OCI-LY7 (cell line): ENCODE data around the gene BMPR1B. TPM values are rescaled to one million over a fixed set of nuclear protein-coding genes. Genes with fewer than 3 reads are reported as not detected.

Experiments used
- BruUV-seq: library from RNA; stranded (reverse); fragments of 400-500 nt; replicated peaks from 2 replicates; lab custom pipeline; 2021; lab: Mats Ljungman, UMichigan
- CTCF ChIA-PET: fragments of 300-600 bp; sonication (Branson Sonifier 250); formaldehyde crosslinking; loops from one replicate; lab custom pipeline; 2022; ENCODE audit warnings: antibody characterized with exemption; ENCODE audit not compliant: unreplicated experiment; lab: Charles Lee
- POLR2A ChIA-PET: fragments of 300-600 bp; sonication (Branson Sonifier 250); formaldehyde crosslinking; loops from one replicate; lab custom pipeline; 2022; ENCODE audit warnings: antibody characterized with exemption; lab: Charles Lee
- DNase-seq: peaks from one replicate; pipeline ENCODE4 v3.0.0-alpha.2; 2015; ENCODE audit warnings: low spot score
- H2AFZ ChIP-seq: fragments of 200-600 bp; sonication (generic), shearing (Covaris generic); 2 replicates; pipeline ENCODE4 v1.6.1; 2014; ENCODE audit warnings: mild to moderate bottlenecking, antibody characterized with exemption, low read length, moderate library complexity
- H3K27ac ChIP-seq: fragments of 200-600 bp; sonication (generic); 2 replicates; pipeline ENCODE4 v1.5.1; 2014; ENCODE audit warnings: mixed run types, low read depth, mild to moderate bottlenecking, moderate library complexity, low read length, inconsistent platforms; ENCODE audit not compliant: poor library complexity, severe bottlenecking
- H3K36me3 ChIP-seq: fragments of 200-600 bp; sonication (generic); 2 replicates; pipeline ENCODE4 v1.6.1; 2014; ENCODE audit warnings: mild to moderate bottlenecking, antibody characterized with exemption, low read length, moderate library complexity, mixed read lengths; ENCODE audit not compliant: insufficient read depth
- H3K4me1 ChIP-seq: fragments of 200-600 bp; sonication (generic); 2 replicates; pipeline ENCODE4 v1.5.1; 2014; ENCODE audit warnings: mild to moderate bottlenecking, low read length; ENCODE audit not compliant: insufficient read depth, poor library complexity, severe bottlenecking
- H3K4me2 ChIP-seq: fragments of 200-600 bp; sonication (generic); 2 replicates; pipeline ENCODE4 v1.6.1; 2014; ENCODE audit warnings: mild to moderate bottlenecking, low read length
- H3K4me3 ChIP-seq: fragments of 200-600 bp; sonication (generic); 2 replicates; pipeline ENCODE4 v1.5.1; 2014; ENCODE audit warnings: mild to moderate bottlenecking, low read depth, low read length; ENCODE audit not compliant: poor library complexity, severe bottlenecking
- H3K79me2 ChIP-seq: fragments of 200-600 bp; sonication (generic); 2 replicates; pipeline ENCODE4 v1.6.1; 2016; ENCODE audit warnings: low read depth, mild to moderate bottlenecking, low read length, moderate library complexity, mixed read lengths; ENCODE audit not compliant: insufficient read depth
- H3K9me2 ChIP-seq: fragments of 200-600 bp; sonication (generic); 2 replicates; pipeline ENCODE4 v1.6.1; 2016; ENCODE audit warnings: mild to moderate bottlenecking, low read length, mixed read lengths; ENCODE audit not compliant: insufficient read depth
- H3K9me3 ChIP-seq: fragments of 200-600 bp; sonication (generic); 2 replicates; pipeline ENCODE4 v1.6.1; 2014; ENCODE audit warnings: mild to moderate bottlenecking, mixed run types, low read length, mixed read lengths
- H4K20me1 ChIP-seq: fragments of 200-600 bp; sonication (generic); 2 replicates; pipeline ENCODE4 v1.6.1; 2014; ENCODE audit warnings: mild to moderate bottlenecking, antibody characterized with exemption, low read length, moderate library complexity, mixed read lengths; ENCODE audit not compliant: insufficient read depth
- EZH2phosphoT487 ChIP-seq: fragments of 200-600 bp; sonication (generic); IDR thresholded peaks from 2 replicates; pipeline ENCODE4 v1.6.1; 2018; ENCODE audit warnings: low read depth, borderline replicate concordance, mild to moderate bottlenecking, mixed run types, antibody characterized with exemption, low read length, moderate library complexity, mixed read lengths
- intact Hi-C: fragments of 100-400 bp; cut with micrococcal nuclease; formaldehyde crosslinking; loops from one replicate; pipeline ENCODE4 v1.10.0; 2022; ENCODE audit not compliant: unreplicated experiment
- total RNA-seq, 2 experiments: library from RNA; depleted of rRNA in 1 of 2; stranded (reverse); fragments of >200 nt in 1 of 2; shearing (Covaris generic) in 1 of 2; gene quantifications; 2 replicates each; pipeline ENCODE4 v1.2.3, GENCODE V29; 2014 to 2022
- TF ChIP-seq, protein P1 (sequence below): fragments of 200-600 bp; sonication (generic); conservative IDR thresholded peaks from 2 replicates; pipeline ENCODE4 v1.5.1; 2014; ENCODE audit warnings: mild to moderate bottlenecking, antibody characterized with exemption, low read length, moderate library complexity, mixed read lengths

The BMPR1B gene
- total RNA-seq, 2 experiments from 2014 or later, result not detected

GRCh38 chr4:95093936-95094929, 336.5 kb downstream of the BMPR1B start:
- Histone ChIP-seq H3K27ac (no peak overlapping the region), H3K4me3 (no peak overlapping the region), H3K4me1 (no peaks in the 10 kb centered on the region), H3K36me3 (no peaks in the 10 kb centered on the region), H3K79me2 (no peaks in the 10 kb centered on the region), H3K9me2 (no peaks in the 10 kb centered on the region), H2AFZ (0 out of 2 replicates have a peak overlapping the region, but pooled peaks have one; percentile 8), H3K9me3 (no peaks in the 10 kb centered on the region), H4K20me1 (no peaks in the 10 kb centered on the region), H3K4me2 (no peak overlapping the region)
- no peak for TF ChIP-seq EZH2phosphoT487
- TF ChIP-seq, protein P1, sequence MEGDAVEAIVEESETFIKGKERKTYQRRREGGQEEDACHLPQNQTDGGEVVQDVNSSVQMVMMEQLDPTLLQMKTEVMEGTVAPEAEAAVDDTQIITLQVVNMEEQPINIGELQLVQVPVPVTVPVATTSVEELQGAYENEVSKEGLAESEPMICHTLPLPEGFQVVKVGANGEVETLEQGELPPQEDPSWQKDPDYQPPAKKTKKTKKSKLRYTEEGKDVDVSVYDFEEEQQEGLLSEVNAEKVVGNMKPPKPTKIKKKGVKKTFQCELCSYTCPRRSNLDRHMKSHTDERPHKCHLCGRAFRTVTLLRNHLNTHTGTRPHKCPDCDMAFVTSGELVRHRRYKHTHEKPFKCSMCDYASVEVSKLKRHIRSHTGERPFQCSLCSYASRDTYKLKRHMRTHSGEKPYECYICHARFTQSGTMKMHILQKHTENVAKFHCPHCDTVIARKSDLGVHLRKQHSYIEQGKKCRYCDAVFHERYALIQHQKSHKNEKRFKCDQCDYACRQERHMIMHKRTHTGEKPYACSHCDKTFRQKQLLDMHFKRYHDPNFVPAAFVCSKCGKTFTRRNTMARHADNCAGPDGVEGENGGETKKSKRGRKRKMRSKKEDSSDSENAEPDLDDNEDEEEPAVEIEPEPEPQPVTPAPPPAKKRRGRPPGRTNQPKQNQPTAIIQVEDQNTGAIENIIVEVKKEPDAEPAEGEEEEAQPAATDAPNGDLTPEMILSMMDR, result no peak
- ChIA-PET POLR2A (interaction anchor here (0.6 to 0.7 kb wide), 2 partner anchors 26 to 407 kb away, joined by 3 read pairs; no protein-coding TSS in a partner anchor), CTCF (no interaction called here)
- BruUV-seq, result no TSS peak
- no peak for DNase-seq
- intact Hi-C loops, result no loop called here

DNA sequence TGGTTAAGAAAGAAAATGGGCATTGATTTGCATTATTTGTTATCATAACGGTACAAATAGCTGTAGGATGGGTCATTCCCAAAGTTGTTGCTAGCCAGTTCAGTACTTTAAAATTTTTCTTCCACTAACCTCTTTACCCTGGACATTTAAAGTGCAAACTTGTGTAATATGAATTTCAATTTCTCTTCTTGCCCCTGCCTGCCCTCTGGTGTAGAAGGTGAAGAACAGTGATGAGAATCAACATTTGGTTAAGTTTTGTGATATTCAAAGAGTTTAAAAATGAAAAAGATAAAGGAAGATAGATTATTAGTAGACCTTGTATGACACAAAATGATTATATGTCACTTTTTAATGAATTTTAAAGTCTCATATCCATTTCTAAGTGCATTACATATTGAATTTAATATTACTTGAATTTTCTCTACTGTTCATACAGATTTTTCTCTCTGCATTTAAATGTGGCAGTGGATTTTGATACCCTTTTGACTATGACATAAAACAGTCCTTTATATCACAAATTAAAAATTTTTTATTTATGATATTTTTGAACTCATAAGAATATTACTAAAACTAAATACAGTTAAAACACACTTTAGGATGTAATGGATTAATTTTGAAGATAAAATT, 337.7 kb downstream of the BMPR1B start:
- H3K4me1 ChIP-seq, result no peaks in the 10 kb centered on the region
- no peaks in the 10 kb centered on the region for H3K9me3 ChIP-seq
- no TSS peak for BruUV-seq
- POLR2A ChIA-PET, result interaction anchor here (0.6 to 1.0 kb wide), 2 partner anchors 10 to 33 kb away, joined by 3 to 5 read pairs; no protein-coding TSS in a partner anchor
- H2AFZ ChIP-seq, result no peak overlapping the region
- H4K20me1 ChIP-seq, result no peaks in the 10 kb centered on the region
- H3K4me2 ChIP-seq, result no peak overlapping the region
- no peak overlapping the region for H3K4me3 ChIP-seq
- peak; percentile 41 for DNase-seq
- intact Hi-C loops, result no loop called here
- H3K79me2 ChIP-seq, result no peaks in the 10 kb centered on the region
- TF ChIP-seq EZH2phosphoT487, result no peak
- TF ChIP-seq, protein P1, result peak; percentile 76
- H3K27ac ChIP-seq, result no peak overlapping the region
- CTCF ChIA-PET, result no interaction called here
- no peaks in the 10 kb centered on the region for H3K36me3 ChIP-seq
- H3K9me2 ChIP-seq, result no peaks in the 10 kb centered on the region
